ENCODE data around the gene KDM2B. TPM values are rescaled to one million over a fixed set of nuclear protein-coding genes. Genes with fewer than 3 reads are reported as not detected.

Gene KDM2B
- polyA plus RNA-seq, 1 donor (not counting 4 experiments of a cell fraction or from before 2014, with no cell fraction given), result 10.3 TPM

DNA sequence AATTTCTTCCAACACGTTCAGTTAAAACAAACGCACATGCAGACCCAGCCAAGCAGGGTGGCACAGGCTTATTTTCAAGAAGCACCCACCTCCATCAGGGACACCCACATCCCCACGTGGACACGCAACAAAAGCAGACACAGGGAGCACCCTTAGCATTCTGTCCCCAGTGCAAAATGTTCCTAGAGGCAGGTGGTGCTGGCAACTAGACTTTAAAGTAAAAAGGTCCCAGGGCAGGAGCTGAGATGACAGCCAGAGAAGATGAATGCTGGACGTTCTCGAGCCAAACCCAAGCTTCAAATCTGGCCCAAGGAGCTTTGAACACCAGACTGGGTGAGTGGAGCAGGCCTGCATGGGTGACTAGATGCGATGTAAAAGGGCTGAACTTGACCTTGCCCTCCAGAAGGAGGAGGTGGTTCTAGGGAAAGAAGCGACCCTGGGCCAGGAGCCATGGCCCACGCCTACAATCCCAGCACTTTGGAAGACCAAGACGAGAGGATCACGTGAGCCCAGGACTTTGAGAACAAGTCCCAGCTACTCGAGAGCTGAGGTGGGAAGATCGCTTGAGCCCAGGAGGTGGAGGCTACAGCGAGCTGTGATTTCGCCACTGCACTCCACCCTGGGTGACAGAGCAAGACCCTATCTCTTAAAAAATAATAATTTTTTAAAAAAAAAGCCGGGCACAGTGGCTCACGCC, 47.3 kb downstream of the KDM2B start:
- no peak overlapping the region for H3K27ac ChIP-seq (ENCODE audit: control insufficient read depth, insufficient read depth, low read length)
- no peak for TF ChIP-seq EZH2 (IDR thresholded peaks at IDR 0.05; ENCODE audit: low read length)
- TF ChIP-seq, protein P1, sequence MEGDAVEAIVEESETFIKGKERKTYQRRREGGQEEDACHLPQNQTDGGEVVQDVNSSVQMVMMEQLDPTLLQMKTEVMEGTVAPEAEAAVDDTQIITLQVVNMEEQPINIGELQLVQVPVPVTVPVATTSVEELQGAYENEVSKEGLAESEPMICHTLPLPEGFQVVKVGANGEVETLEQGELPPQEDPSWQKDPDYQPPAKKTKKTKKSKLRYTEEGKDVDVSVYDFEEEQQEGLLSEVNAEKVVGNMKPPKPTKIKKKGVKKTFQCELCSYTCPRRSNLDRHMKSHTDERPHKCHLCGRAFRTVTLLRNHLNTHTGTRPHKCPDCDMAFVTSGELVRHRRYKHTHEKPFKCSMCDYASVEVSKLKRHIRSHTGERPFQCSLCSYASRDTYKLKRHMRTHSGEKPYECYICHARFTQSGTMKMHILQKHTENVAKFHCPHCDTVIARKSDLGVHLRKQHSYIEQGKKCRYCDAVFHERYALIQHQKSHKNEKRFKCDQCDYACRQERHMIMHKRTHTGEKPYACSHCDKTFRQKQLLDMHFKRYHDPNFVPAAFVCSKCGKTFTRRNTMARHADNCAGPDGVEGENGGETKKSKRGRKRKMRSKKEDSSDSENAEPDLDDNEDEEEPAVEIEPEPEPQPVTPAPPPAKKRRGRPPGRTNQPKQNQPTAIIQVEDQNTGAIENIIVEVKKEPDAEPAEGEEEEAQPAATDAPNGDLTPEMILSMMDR (optimal IDR thresholded peaks at IDR 0.05 in 1 of 3, IDR thresholded peaks at IDR 0.05 in 1 of 3, conservative IDR thresholded peaks at IDR 0.05 in 1 of 3; ENCODE audit: extremely low read depth in 1 of 3, insufficient read depth in 2 of 3, low read length in 3 of 3), result no peak
- no peaks in the 10 kb centered on the region for H4K20me1 ChIP-seq (ENCODE audit: control insufficient read depth, extremely low read depth, insufficient read depth, low read length)
- no peak overlapping the region for H3K4me2 ChIP-seq (ENCODE audit: control insufficient read depth, extremely low read depth, insufficient read depth, low read depth, low read length)
- H3K27me3 ChIP-seq (ENCODE audit: control insufficient read depth, extremely low read depth, insufficient read depth, low read length), result peaks cover 6% of the 10 kb centered on the region
- FAIRE-seq (no peak), DNase-seq (ENCODE audit: low read depth, low spot score) (no peak)
- H2AFZ ChIP-seq (ENCODE audit: control insufficient read depth, low read length), result no peak overlapping the region
- H3K9ac ChIP-seq (ENCODE audit: control insufficient read depth, extremely low read depth, insufficient read depth, low read length), result no peak overlapping the region
- H3K79me2 ChIP-seq (ENCODE audit: control insufficient read depth, insufficient read depth, low read length), result no peaks in the 10 kb centered on the region
- H3K36me3 ChIP-seq (ENCODE audit: control insufficient read depth in 2 of 2, extremely low read depth in 1 of 2, insufficient read depth in 2 of 2, low read length in 2 of 2), result no peaks in the 10 kb centered on the region
- H3K4me1 ChIP-seq (ENCODE audit: control insufficient read depth, extremely low read depth, insufficient read depth, low read length), result peaks cover 14% of the 10 kb centered on the region
- H3K4me3 ChIP-seq (ENCODE audit: control insufficient read depth in 2 of 3, extremely low read depth in 1 of 3, insufficient read depth in 2 of 3, low read depth in 1 of 3, low read length in 3 of 3), result no peak overlapping the region
- no peaks in the 10 kb centered on the region for H3K9me1 ChIP-seq (ENCODE audit: control insufficient read depth, extremely low read depth, insufficient read depth, low read length)
- dilution Hi-C loops (cut with MboI; ENCODE audit: extremely low pct_ligation_motif_present, low sequenced_read_pairs), result no loop called here
- H3K9me3 ChIP-seq (ENCODE audit: control insufficient read depth, low read depth, low read length), result no peaks in the 10 kb centered on the region

DNA sequence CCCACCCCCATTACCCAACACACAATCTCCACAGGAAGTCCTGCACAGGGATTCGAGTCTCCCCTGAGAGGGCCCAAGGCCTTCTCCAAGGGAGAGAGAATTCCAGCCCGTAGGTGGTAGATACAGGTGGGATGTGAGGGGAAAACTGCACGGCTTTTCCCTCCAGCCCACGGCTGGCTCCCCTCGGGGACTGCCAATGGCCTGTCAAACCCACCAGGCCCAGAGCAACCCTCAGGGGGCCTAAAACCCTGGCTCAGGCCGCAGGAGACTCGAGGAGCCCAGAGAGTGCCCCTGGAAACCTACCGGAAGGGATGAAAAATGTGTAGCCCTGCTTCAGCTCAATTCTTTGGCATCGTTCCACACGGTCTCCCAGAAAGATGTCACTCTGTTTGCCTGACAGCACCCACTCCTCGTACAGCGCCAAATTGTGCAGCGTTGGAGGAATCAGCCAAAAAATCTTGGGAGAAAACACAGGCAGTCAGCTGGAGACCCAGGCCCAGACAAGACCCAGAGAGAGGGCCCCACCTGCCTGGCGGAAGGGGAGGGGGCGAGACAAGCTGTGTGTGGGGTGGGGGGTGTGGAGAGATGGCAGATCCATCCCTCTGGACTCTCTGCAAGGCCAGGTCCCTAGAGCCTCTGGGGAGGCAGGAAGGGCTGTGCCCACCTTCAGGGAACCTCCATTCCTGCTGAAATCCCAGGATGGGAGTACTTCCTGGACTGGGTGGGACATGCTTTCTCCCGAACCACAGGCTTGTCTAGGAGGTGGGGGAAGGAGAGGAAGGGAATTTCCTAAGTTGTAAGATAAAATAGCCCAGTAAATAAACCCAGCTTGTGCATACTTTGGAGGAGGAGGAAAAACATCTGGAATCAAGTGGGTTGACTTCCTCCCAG, 48.1 kb downstream of the KDM2B start:
- Histone ChIP-seq H2AFZ (ENCODE audit: control insufficient read depth, low read length) (no peak overlapping the region), H4K20me1 (ENCODE audit: control insufficient read depth, extremely low read depth, insufficient read depth, low read length) (no peaks in the 10 kb centered on the region), H3K27me3 (ENCODE audit: control insufficient read depth, extremely low read depth, insufficient read depth, low read length) (no peaks in the 10 kb centered on the region), H3K79me2 (ENCODE audit: control insufficient read depth, insufficient read depth, low read length) (no peaks in the 10 kb centered on the region), H3K27ac (ENCODE audit: control insufficient read depth, insufficient read depth, low read length) (no peak overlapping the region), H3K9ac (ENCODE audit: control insufficient read depth, extremely low read depth, insufficient read depth, low read length) (no peak overlapping the region), H3K4me3 (ENCODE audit: control insufficient read depth in 2 of 3, extremely low read depth in 1 of 3, insufficient read depth in 2 of 3, low read depth in 1 of 3, low read length in 3 of 3) (no peak overlapping the region), H3K9me3 (ENCODE audit: control insufficient read depth, low read depth, low read length) (no peaks in the 10 kb centered on the region), H3K36me3 (ENCODE audit: control insufficient read depth in 2 of 2, extremely low read depth in 1 of 2, insufficient read depth in 2 of 2, low read length in 2 of 2) (no peaks in the 10 kb centered on the region), H3K4me2 (ENCODE audit: control insufficient read depth, extremely low read depth, insufficient read depth, low read depth, low read length) (no peak overlapping the region), H3K9me1 (ENCODE audit: control insufficient read depth, extremely low read depth, insufficient read depth, low read length) (no peaks in the 10 kb centered on the region), H3K4me1 (ENCODE audit: control insufficient read depth, extremely low read depth, insufficient read depth, low read length) (peaks cover 9% of the 10 kb centered on the region)
- TF ChIP-seq, protein P1 (optimal IDR thresholded peaks at IDR 0.05 in 1 of 3, IDR thresholded peaks at IDR 0.05 in 1 of 3, conservative IDR thresholded peaks at IDR 0.05 in 1 of 3; ENCODE audit: extremely low read depth in 1 of 3, insufficient read depth in 2 of 3, low read length in 3 of 3), result no peak
- no peak for TF ChIP-seq EZH2 (IDR thresholded peaks at IDR 0.05; ENCODE audit: low read length)
- dilution Hi-C loops (cut with MboI; ENCODE audit: extremely low pct_ligation_motif_present, low sequenced_read_pairs), result no loop called here
- DNase-seq (ENCODE audit: low read depth, low spot score) (no peak), FAIRE-seq (no peak)

Measured in keratinocyte (primary cell).